ENCODE data around the gene DMXL1.

The DMXL1 gene

GRCh38 chr5:119067450-119067849 is 3.4 kb upstream of the DMXL1 start:
- TF ChIP-seq ARNTL (CRISPR knock-in tag; IDR thresholded peaks at IDR 0.05; ENCODE audit: borderline replicate concordance, low read depth) (no peak), OSR1 (CRISPR knock-in tag; IDR thresholded peaks at IDR 0.05) (no peak), ZC3H10 (CRISPR knock-in tag; IDR thresholded peaks at IDR 0.05) (no peak), SNAI2 (CRISPR knock-in tag; IDR thresholded peaks at IDR 0.05) (no peak), ZNF565 (CRISPR knock-in tag; conservative IDR thresholded peaks at IDR 0.05; ENCODE audit: low read depth) (no peak), ESRRG (CRISPR knock-in tag; IDR thresholded peaks at IDR 0.05) (no peak), ZFP3 (CRISPR knock-in tag; IDR thresholded peaks at IDR 0.05) (no peak), RARB (CRISPR knock-in tag; IDR thresholded peaks at IDR 0.05) (no peak)
- ATAC-seq: no peak

DNA sequence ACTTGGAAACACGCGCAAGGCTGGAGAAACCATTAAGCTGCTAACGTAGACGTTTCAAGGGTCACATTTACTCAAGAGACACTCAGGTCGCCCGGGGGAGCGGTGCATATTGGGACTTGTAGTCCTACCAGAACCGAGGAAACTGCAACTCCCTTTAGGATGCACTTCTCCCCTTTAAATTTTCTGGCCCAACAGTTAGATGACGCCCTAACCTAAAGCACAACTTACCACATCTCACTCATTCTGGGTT is 384 bp upstream of the DMXL1 start:
- ATAC-seq: peak; percentile 79
- TF ChIP-seq OSR1 (CRISPR knock-in tag; IDR thresholded peaks at IDR 0.05) (no peak), TCF4 (CRISPR knock-in tag; IDR thresholded peaks at IDR 0.05; ENCODE audit: borderline replicate concordance) (no peak), ZFP3 (CRISPR knock-in tag; IDR thresholded peaks at IDR 0.05) (no peak), PPARA (CRISPR knock-in tag; IDR thresholded peaks at IDR 0.05; ENCODE audit: borderline replicate concordance) (no peak)

- no peak; the same call in 1 of the 3 replicates for ATAC-seq
- TF ChIP-seq ZNF70 (CRISPR knock-in tag; IDR thresholded peaks at IDR 0.05): no peak
- no peak for TF ChIP-seq GLIS3 (CRISPR knock-in tag; IDR thresholded peaks at IDR 0.05)
- TF ChIP-seq TCF4 (CRISPR knock-in tag; IDR thresholded peaks at IDR 0.05; ENCODE audit: borderline replicate concordance): no peak
- TF ChIP-seq, protein P1, sequence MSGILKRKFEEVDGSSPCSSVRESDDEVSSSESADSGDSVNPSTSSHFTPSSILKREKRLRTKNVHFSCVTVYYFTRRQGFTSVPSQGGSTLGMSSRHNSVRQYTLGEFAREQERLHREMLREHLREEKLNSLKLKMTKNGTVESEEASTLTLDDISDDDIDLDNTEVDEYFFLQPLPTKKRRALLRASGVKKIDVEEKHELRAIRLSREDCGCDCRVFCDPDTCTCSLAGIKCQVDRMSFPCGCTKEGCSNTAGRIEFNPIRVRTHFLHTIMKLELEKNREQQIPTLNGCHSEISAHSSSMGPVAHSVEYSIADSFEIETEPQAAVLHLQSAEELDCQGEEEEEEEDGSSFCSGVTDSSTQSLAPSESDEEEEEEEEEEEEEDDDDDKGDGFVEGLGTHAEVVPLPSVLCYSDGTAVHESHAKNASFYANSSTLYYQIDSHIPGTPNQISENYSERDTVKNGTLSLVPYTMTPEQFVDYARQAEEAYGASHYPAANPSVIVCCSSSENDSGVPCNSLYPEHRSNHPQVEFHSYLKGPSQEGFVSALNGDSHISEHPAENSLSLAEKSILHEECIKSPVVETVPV (CRISPR knock-in tag; IDR thresholded peaks at IDR 0.05): no peak
- TF ChIP-seq OSR1 (CRISPR knock-in tag; IDR thresholded peaks at IDR 0.05): no peak
- TF ChIP-seq RARB (CRISPR knock-in tag; IDR thresholded peaks at IDR 0.05): no peak
- no peak for TF ChIP-seq ZC3H10 (CRISPR knock-in tag; IDR thresholded peaks at IDR 0.05)
- TF ChIP-seq CREB5 (CRISPR knock-in tag; IDR thresholded peaks at IDR 0.05; ENCODE audit: low read depth): no peak
- TF ChIP-seq, protein P2, sequence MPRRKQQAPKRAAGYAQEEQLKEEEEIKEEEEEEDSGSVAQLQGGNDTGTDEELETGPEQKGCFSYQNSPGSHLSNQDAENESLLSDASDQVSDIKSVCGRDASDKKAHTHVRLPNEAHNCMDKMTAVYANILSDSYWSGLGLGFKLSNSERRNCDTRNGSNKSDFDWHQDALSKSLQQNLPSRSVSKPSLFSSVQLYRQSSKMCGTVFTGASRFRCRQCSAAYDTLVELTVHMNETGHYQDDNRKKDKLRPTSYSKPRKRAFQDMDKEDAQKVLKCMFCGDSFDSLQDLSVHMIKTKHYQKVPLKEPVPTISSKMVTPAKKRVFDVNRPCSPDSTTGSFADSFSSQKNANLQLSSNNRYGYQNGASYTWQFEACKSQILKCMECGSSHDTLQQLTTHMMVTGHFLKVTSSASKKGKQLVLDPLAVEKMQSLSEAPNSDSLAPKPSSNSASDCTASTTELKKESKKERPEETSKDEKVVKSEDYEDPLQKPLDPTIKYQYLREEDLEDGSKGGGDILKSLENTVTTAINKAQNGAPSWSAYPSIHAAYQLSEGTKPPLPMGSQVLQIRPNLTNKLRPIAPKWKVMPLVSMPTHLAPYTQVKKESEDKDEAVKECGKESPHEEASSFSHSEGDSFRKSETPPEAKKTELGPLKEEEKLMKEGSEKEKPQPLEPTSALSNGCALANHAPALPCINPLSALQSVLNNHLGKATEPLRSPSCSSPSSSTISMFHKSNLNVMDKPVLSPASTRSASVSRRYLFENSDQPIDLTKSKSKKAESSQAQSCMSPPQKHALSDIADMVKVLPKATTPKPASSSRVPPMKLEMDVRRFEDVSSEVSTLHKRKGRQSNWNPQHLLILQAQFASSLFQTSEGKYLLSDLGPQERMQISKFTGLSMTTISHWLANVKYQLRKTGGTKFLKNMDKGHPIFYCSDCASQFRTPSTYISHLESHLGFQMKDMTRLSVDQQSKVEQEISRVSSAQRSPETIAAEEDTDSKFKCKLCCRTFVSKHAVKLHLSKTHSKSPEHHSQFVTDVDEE (CRISPR knock-in tag; IDR thresholded peaks at IDR 0.05): no peak
- no peak for TF ChIP-seq ZNF565 (CRISPR knock-in tag; conservative IDR thresholded peaks at IDR 0.05; ENCODE audit: low read depth)
- TF ChIP-seq PPARA (CRISPR knock-in tag; IDR thresholded peaks at IDR 0.05; ENCODE audit: borderline replicate concordance): no peak
Observed at GRCh38 chr5:119071561-119071995, 691 bp downstream of the DMXL1 start.

- no peak for ATAC-seq
- TF ChIP-seq ZFP30 (CRISPR knock-in tag; IDR thresholded peaks at IDR 0.05) (no peak), GLIS3 (CRISPR knock-in tag; IDR thresholded peaks at IDR 0.05) (no peak), ARNTL (CRISPR knock-in tag; IDR thresholded peaks at IDR 0.05; ENCODE audit: borderline replicate concordance, low read depth) (no peak), BACH2 (CRISPR knock-in tag; IDR thresholded peaks at IDR 0.05; ENCODE audit: borderline replicate concordance) (no peak), ZFP3 (CRISPR knock-in tag; IDR thresholded peaks at IDR 0.05) (no peak), CSDC2 (CRISPR knock-in tag; IDR thresholded peaks at IDR 0.05) (no peak), ZNF70 (CRISPR knock-in tag; IDR thresholded peaks at IDR 0.05) (no peak), PATZ1 (CRISPR knock-in tag; IDR thresholded peaks at IDR 0.05; ENCODE audit: borderline replicate concordance) (no peak), TCF4 (CRISPR knock-in tag; IDR thresholded peaks at IDR 0.05; ENCODE audit: borderline replicate concordance) (no peak), POU6F1 (CRISPR knock-in tag; IDR thresholded peaks at IDR 0.05; ENCODE audit: borderline replicate concordance, low read depth) (no peak), CREB5 (CRISPR knock-in tag; IDR thresholded peaks at IDR 0.05; ENCODE audit: low read depth) (no peak)
- TF ChIP-seq, protein P1 (CRISPR knock-in tag; IDR thresholded peaks at IDR 0.05): no peak
- TF ChIP-seq, protein P2 (CRISPR knock-in tag; IDR thresholded peaks at IDR 0.05): no peak
Observed at GRCh38 chr5:119072496-119072895, 1.6 kb downstream of the DMXL1 start.
